Measurements from ENCODE around the gene PTPRD.

PTPRD gene

GRCh38 chr9:8486095-8486494 is 2126.7 kb downstream of the PTPRD start:
- TF ChIP-seq, protein P1, sequence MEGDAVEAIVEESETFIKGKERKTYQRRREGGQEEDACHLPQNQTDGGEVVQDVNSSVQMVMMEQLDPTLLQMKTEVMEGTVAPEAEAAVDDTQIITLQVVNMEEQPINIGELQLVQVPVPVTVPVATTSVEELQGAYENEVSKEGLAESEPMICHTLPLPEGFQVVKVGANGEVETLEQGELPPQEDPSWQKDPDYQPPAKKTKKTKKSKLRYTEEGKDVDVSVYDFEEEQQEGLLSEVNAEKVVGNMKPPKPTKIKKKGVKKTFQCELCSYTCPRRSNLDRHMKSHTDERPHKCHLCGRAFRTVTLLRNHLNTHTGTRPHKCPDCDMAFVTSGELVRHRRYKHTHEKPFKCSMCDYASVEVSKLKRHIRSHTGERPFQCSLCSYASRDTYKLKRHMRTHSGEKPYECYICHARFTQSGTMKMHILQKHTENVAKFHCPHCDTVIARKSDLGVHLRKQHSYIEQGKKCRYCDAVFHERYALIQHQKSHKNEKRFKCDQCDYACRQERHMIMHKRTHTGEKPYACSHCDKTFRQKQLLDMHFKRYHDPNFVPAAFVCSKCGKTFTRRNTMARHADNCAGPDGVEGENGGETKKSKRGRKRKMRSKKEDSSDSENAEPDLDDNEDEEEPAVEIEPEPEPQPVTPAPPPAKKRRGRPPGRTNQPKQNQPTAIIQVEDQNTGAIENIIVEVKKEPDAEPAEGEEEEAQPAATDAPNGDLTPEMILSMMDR (IDR thresholded peaks at IDR 0.05; ENCODE audit: control insufficient read depth, insufficient read depth, low read depth, low read length, missing control alignments): no peak
- DNase-seq (ENCODE audit: low read depth): peak; percentile 3
- no peak overlapping the region for H3K4me3 ChIP-seq (ENCODE audit: control insufficient read depth, low read depth, low read length)

GRCh38 chr9:8484597-8485191 is 2128.1 kb downstream of the PTPRD start:
- DNase-seq (ENCODE audit: low read depth): no peak
- H3K4me3 ChIP-seq (ENCODE audit: control insufficient read depth, low read depth, low read length): no peak overlapping the region
- TF ChIP-seq, protein P1 (IDR thresholded peaks at IDR 0.05; ENCODE audit: control insufficient read depth, insufficient read depth, low read depth, low read length, missing control alignments): no peak

DNA sequence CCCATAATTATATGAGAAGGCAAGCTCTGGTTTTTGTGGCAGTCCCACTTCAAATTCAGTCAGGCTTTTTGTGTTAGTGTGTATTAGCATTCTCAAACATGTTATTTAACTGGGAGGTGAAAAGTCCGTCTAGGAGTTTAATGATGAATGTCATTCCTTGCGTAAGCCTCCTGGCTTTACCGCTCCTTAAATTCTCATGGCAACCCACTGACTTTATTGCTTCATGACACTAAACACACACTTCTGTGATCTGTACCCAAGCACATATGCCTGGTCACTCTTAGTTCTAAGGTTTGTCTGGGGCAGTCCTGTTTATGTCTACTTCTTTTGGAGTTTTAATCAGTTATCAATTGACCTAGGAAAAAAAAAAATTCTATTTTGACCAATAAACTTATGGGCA is 2135.4 kb downstream of the PTPRD start:
- TF ChIP-seq, protein P1 (IDR thresholded peaks at IDR 0.05; ENCODE audit: control insufficient read depth, insufficient read depth, low read depth, low read length, missing control alignments): no peak
- no peak for DNase-seq (ENCODE audit: low read depth)

DNA sequence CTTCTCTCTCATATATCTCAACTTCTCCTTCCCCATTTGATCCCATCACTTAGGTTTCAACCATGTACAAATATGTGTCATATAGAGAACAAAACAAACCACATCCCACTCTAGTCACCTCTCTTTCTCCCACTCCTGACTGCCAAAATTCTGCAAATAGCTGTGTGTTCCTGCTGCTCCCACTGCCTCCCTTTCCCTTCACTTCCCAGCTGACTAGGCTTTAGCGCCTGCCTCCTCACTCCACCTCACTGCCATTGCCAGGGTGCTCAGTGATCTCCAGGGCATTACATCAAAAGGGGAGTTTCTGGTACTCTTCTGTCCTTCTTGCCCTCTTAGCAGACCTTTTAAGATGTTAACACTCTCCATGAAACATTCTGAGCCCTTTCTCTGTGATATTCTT is 2137.9 kb downstream of the PTPRD start:
- TF ChIP-seq, protein P1 (IDR thresholded peaks at IDR 0.05; ENCODE audit: control insufficient read depth, insufficient read depth, low read depth, low read length, missing control alignments): no peak
- no peak overlapping the region for H3K4me3 ChIP-seq (ENCODE audit: control insufficient read depth, low read depth, low read length)
- DNase-seq (ENCODE audit: low read depth): no peak

More for the DNA sequence above, 2135.4 kb downstream of the PTPRD start:
- H3K4me3 ChIP-seq (ENCODE audit: control insufficient read depth, low read depth, low read length): no peak overlapping the region

GRCh38 chr9:8473244-8474020 is 2139.4 kb downstream of the PTPRD start:
- TF ChIP-seq, protein P1 (IDR thresholded peaks at IDR 0.05; ENCODE audit: control insufficient read depth, insufficient read depth, low read depth, low read length, missing control alignments): no peak
- H3K4me3 ChIP-seq (ENCODE audit: control insufficient read depth, low read depth, low read length): no peak overlapping the region

GRCh38 chr9:8468045-8468637 is 2144.7 kb downstream of the PTPRD start:
- TF ChIP-seq, protein P1 (IDR thresholded peaks at IDR 0.05; ENCODE audit: control insufficient read depth, insufficient read depth, low read depth, low read length, missing control alignments): no peak

More at GRCh38 chr9:8473244-8474020, 2139.4 kb downstream of the PTPRD start:
- DNase-seq (ENCODE audit: low read depth): no peak

More at GRCh38 chr9:8468045-8468637, 2144.7 kb downstream of the PTPRD start:
- DNase-seq (ENCODE audit: low read depth): no peak
- no peak overlapping the region for H3K4me3 ChIP-seq (ENCODE audit: control insufficient read depth, low read depth, low read length)
